ENCODE measurements around the gene ZFAND3. TPM values are rescaled to one million over a fixed set of nuclear protein-coding genes. Genes with fewer than 3 reads are reported as not detected.

Gene ZFAND3
- polyA plus RNA-seq, 3 donors, result 11.5 to 21.1 (median 11.7) TPM

DNA sequence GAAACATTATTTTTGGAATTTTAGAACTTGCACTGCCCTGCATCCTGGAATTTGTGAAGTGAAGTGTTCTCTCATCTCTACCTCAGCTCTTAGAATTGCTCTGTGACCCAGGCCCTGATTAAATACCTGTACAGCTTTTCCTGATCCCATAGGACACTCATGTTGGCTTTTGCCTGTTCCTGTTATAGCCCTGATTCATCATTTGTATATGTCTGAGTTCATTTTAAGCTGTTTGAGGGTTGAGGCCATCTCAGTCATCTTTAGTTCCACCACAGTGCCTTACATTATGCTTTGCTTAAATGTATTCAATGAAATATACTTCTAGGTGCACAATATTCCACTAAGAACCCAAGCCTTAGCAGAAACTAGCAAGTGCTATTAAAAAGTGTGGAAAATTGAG, 26.4 kb downstream of the ZFAND3 start:
- H3K9ac ChIP-seq (ENCODE audit: insufficient read depth, low read length, poor library complexity, severe bottlenecking), result no peak overlapping the region
- peaks cover 0 to 6% of the 10 kb centered on the region in 2 donors for H3K36me3 ChIP-seq (replicated peaks in 1 of 2; ENCODE audit: control insufficient read depth in 1 of 2, insufficient read depth in 2 of 2, low read length in 2 of 2)
- Mint-ChIP-seq H3K9me3 (peaks cover 0 to 4% (median 0%) of the 10 kb centered on the region in 7 donors), H3K27me3 (ENCODE audit: low read depth in 3 of 3) (no peaks in the 10 kb centered on the region), H3K4me3 (no peak overlapping the region), H3K27ac (peak overlapping the region in 2 of 7 donors; percentile 0 to 59), H3K4me1 (peaks cover 32% of the 10 kb centered on the region), H3K36me3 (peaks cover 4 to 24% of the 10 kb centered on the region in 2 donors)
- no peak overlapping the region for H2AFZ ChIP-seq (ENCODE audit: insufficient read depth, low read depth, low read length, poor library complexity, severe bottlenecking)
- H3K4me2 ChIP-seq (replicated peaks; ENCODE audit: extremely low read depth, low read length, poor library complexity, severe bottlenecking), result no peak overlapping the region
- DNase-seq, result no peak
- peaks cover 100% of the 10 kb centered on the region for H4K20me1 ChIP-seq (ENCODE audit: insufficient read depth, low read length)
- intact Hi-C loops (cut with micrococcal nuclease), result loop anchor here in 1 of 2 donors (5.0 kb wide), 1 partner anchor 49 kb away; no protein-coding TSS in a partner anchor
- H3K4me3 ChIP-seq (replicated peaks in 1 of 3; ENCODE audit: low read depth in 2 of 3, low read length in 3 of 3), result no peak overlapping the region
- TF ChIP-seq, protein P1, sequence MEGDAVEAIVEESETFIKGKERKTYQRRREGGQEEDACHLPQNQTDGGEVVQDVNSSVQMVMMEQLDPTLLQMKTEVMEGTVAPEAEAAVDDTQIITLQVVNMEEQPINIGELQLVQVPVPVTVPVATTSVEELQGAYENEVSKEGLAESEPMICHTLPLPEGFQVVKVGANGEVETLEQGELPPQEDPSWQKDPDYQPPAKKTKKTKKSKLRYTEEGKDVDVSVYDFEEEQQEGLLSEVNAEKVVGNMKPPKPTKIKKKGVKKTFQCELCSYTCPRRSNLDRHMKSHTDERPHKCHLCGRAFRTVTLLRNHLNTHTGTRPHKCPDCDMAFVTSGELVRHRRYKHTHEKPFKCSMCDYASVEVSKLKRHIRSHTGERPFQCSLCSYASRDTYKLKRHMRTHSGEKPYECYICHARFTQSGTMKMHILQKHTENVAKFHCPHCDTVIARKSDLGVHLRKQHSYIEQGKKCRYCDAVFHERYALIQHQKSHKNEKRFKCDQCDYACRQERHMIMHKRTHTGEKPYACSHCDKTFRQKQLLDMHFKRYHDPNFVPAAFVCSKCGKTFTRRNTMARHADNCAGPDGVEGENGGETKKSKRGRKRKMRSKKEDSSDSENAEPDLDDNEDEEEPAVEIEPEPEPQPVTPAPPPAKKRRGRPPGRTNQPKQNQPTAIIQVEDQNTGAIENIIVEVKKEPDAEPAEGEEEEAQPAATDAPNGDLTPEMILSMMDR (IDR thresholded peaks at IDR 0.05), result no peak
- no peak overlapping the region for H3K27ac ChIP-seq (ENCODE audit: low read depth in 1 of 2, low read length in 2 of 2)
- H3K27me3 ChIP-seq (ENCODE audit: control insufficient read depth in 2 of 2, insufficient read depth in 2 of 2, low read length in 2 of 2), result no peaks in the 10 kb centered on the region
- peaks cover 100% of the 10 kb centered on the region for H3K79me2 ChIP-seq (ENCODE audit: insufficient read depth, low read length)
- H3K4me1 ChIP-seq (ENCODE audit: control insufficient read depth in 1 of 2, insufficient read depth in 2 of 2, low read length in 2 of 2), result peaks cover 0 to 6% of the 10 kb centered on the region in 2 donors
- H3K9me3 ChIP-seq (replicated peaks in 1 of 2; ENCODE audit: control insufficient read depth in 1 of 2, insufficient read depth in 1 of 2, low read length in 2 of 2), result no peaks in the 10 kb centered on the region

DNA sequence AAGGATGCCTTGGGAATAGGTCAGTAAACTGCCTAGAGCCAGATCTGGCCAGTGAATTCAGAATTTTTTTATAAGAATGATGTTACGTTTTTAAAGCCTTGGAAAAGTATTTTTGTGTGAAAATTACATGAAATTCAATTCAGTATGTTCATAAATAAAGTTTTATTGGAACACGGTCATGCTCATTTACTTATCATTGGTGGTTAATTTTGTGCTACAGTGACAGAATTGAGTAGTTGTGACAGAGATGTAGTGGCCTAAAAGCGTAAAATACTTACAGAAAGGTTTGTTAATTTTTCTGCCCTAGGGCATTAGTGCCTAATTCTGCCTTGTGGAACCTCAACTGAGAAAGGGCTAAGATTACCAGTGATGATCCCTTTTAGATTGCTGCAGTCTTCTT, 28.2 kb downstream of the ZFAND3 start:
- intact Hi-C loops (cut with micrococcal nuclease), result loop anchor here in 1 of 2 donors (5.0 kb wide), 1 partner anchor 50 kb away; no protein-coding TSS in a partner anchor
- no peak overlapping the region for H2AFZ ChIP-seq (ENCODE audit: insufficient read depth, low read depth, low read length, poor library complexity, severe bottlenecking)
- H4K20me1 ChIP-seq (ENCODE audit: insufficient read depth, low read length), result peaks cover 100% of the 10 kb centered on the region
- H3K9me3 ChIP-seq (replicated peaks in 1 of 2; ENCODE audit: control insufficient read depth in 1 of 2, insufficient read depth in 1 of 2, low read length in 2 of 2), result no peaks in the 10 kb centered on the region
- Mint-ChIP-seq H3K27me3 (ENCODE audit: low read depth in 3 of 3) (no peaks in the 10 kb centered on the region), H3K9me3 (peaks cover 0 to 4% (median 0%) of the 10 kb centered on the region in 7 donors), H3K4me1 (peaks cover 28% of the 10 kb centered on the region), H3K4me3 (no peak overlapping the region), H3K36me3 (peaks cover 7 to 31% of the 10 kb centered on the region in 2 donors), H3K27ac (peak overlapping the region in 1 of 7 donors; percentile 32)
- TF ChIP-seq, protein P1 (IDR thresholded peaks at IDR 0.05), result no peak
- no peak overlapping the region for H3K27ac ChIP-seq (ENCODE audit: low read depth in 1 of 2, low read length in 2 of 2)
- no peaks in the 10 kb centered on the region for H3K27me3 ChIP-seq (ENCODE audit: control insufficient read depth in 2 of 2, insufficient read depth in 2 of 2, low read length in 2 of 2)
- H3K4me1 ChIP-seq (ENCODE audit: control insufficient read depth in 1 of 2, insufficient read depth in 2 of 2, low read length in 2 of 2), result no peaks in the 10 kb centered on the region
- H3K36me3 ChIP-seq (replicated peaks in 1 of 2; ENCODE audit: control insufficient read depth in 1 of 2, insufficient read depth in 2 of 2, low read length in 2 of 2), result no peaks in the 10 kb centered on the region
- no peak overlapping the region for H3K4me3 ChIP-seq (replicated peaks in 1 of 3; ENCODE audit: low read depth in 2 of 3, low read length in 3 of 3)
- peaks cover 100% of the 10 kb centered on the region for H3K79me2 ChIP-seq (ENCODE audit: insufficient read depth, low read length)
- WGBS (ENCODE audit: insufficient coverage), result no CpG with 5 or more reads among the region's 3 CpGs
- no peak overlapping the region for H3K4me2 ChIP-seq (replicated peaks; ENCODE audit: extremely low read depth, low read length, poor library complexity, severe bottlenecking)
- no peak overlapping the region for H3K9ac ChIP-seq (ENCODE audit: insufficient read depth, low read length, poor library complexity, severe bottlenecking)
- DNase-seq, result no peak

Measured in CD14-positive monocyte (primary cell).